ENCODE measurements around the gene PEX7.
A peak's percentile ranks its signal among the peaks of the same experiment; 100 is the strongest.
"Not testable (repeated sequence)": the region's sequence is repeated elsewhere in the genome, so short reads cannot be mapped to it uniquely, and the experiment has no call there.

Gene PEX7

GRCh38 chr6:136790411-136791295 is 31.7 kb upstream of the PEX7 start:
- no peak for DNase-seq (ENCODE audit: low read depth in 2 of 2)

GRCh38 chr6:136791296-136792094 is 30.9 kb upstream of the PEX7 start:
- DNase-seq (ENCODE audit: low read depth in 2 of 2) = peak in 1 of 2 donors; percentile 32

DNA sequence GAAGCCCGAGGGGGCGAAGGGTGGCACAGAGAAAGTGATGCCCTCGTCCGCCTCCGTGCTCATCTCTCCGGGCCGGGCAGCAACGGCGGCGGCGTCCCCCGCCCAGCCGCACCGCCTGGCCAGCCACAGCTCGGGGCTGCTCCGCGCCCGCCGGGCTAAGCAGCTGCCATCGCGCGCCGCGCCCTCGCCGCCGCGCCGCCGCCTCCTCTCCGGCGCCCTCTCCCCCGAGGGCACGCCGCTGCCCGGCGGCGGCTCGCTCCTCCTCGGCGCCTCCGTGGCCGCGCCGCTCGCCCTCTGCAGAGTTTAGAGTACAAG is 30.3 kb upstream of the PEX7 start:
- no peak for DNase-seq (ENCODE audit: low read depth in 2 of 2)

DNA sequence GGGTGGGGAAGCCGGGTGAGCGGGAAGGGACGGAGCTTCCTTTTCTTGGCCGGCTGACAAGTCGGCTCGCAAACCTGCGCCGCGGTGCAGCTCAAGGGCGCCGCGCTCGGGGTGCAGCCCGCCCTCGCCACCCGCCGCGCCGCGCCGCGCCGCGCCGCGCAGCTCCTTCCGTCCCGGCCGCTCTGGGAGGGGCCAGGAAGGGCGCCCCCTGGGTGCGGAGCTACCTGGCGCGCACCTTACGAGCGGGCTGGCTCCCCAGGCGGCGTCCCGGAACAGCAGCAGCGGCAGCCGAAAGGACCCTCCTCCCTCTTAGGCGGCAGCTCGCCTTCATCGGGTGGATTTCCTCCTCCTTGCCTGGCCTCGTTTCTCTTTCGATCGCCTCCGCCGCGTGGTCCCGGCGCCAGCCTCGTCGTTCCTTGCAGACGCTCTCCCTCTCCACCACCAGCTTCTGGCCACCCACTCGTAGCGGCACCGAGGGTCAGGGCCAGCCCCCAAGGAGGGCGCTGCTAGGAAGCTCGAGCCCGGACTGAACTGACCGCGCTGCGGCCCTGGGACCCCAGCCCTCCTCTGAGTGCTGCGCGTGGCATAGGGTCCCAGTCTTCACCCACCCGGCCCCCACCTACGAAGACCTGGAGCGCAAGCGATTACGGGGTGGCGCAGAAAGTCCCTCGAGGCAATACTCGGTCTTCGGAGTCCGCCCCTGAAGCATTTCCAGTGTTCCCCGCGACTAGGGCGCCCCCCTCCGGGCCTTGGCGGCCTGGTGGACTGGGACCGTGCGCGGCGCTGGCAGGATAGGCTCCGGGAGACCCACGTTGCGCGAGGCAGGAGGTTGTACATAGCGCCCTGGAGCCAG is 29.8 kb upstream of the PEX7 start, which contains the start of gene MAP3K5:
Gene MAP3K5, minus strand, starts transcription at position 68 of the 853 bp plus-strand sequence. CDS start 320 bp downstream, outside the sequence.
- DNase-seq (ENCODE audit: low read depth in 2 of 2) = peak; percentile 87 to 88

- DNase-seq (ENCODE audit: low read depth in 2 of 2) = no peak
These were observed 29.0 kb upstream of the PEX7 start for GRCh38 chr6:136793363-136793762.

GRCh38 chr6:136795386-136795785 is 27.0 kb upstream of the PEX7 start:
- no peak for DNase-seq (ENCODE audit: low read depth in 2 of 2)

- no peak for DNase-seq (ENCODE audit: low read depth in 2 of 2)
These were observed 26.4 kb upstream of the PEX7 start for GRCh38 chr6:136795996-136796395.

- DNase-seq (ENCODE audit: low read depth in 2 of 2) = no peak
These were observed 24.3 kb upstream of the PEX7 start for GRCh38 chr6:136798044-136798443.

GRCh38 chr6:136801581-136801980 is 20.8 kb upstream of the PEX7 start:
- no peak for DNase-seq (ENCODE audit: low read depth in 2 of 2)

DNA sequence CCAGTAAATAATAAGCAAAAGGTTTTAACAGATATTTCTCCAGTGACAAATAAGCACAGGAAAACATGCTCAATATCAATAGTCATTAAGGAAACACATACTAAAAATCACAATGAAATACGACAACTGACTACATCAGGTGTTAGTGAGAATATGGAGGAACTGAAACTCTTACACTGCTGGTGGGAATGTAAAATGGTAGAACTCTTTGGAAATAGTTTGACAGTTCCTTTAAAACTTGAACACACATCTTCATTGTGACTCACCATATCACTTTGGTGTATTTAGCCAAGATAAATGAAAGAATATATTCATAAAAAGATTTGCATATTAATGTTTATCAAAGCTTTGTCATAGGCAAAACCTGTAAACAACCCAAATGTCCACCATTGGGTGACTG is 18.8 kb upstream of the PEX7 start:
- DNase-seq (ENCODE audit: low read depth in 2 of 2) = no peak

DNA sequence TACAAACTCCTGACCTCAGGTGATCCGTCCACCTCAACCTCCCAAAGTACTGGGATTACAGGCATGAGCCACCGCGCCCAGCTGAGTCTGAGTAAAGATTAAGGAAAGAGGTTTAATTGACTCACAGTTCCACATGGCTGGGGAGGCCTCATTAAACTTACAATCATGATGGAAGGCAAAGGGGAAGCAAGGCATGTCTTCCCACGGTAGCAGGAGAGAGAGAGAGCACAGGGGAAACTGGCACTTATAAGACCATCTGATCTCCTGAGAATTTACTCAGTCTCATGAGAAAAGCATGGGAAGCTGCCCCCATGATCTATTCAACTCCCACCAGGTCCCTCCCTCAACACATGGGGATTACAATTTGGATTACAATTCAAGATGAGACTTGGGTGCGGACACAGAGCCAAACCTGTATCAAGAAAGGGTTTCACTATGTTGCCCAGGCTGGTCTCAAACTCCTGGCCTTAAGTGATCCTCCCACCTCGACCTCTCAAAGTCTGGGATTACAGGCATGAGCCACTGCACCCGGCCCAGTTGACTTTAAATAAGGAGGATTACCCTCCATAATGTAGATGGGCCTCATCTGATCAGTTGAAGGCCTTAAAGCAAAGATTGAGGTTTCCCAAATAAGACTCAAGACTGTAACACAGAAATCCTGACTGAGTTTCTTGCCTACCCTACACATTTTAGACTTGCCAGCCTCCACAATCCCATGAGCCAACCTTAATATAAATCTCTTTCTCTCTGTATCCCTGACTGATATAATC is 13.1 kb upstream of the PEX7 start:
- DNase-seq (ENCODE audit: low read depth in 2 of 2) = no peak

DNA sequence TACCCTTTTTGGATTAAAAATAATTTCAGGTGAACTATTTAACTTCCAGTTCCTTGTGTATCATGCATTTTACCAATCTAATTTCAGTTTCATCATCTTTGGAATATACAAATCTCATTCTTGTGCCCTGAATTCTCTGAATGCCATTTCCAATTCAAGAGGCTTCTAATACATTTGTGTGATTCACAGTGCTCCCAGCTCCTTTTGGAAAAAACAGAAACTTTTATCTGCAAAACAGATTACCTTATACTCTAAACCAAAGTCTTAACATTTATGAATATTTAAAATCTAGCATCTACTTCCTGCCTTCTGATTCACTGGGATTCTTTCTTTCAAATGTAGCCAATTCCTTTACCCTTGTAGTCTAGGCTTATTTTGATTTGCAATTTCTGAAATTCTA is 11.1 kb upstream of the PEX7 start:
- no peak for DNase-seq (ENCODE audit: low read depth in 2 of 2)

GRCh38 chr6:136812174-136812573 is 10.2 kb upstream of the PEX7 start:
- no peak for DNase-seq (ENCODE audit: low read depth in 2 of 2)

GRCh38 chr6:136815608-136816007 is 6.8 kb upstream of the PEX7 start:
- not testable (repeated sequence) for DNase-seq (ENCODE audit: low read depth in 2 of 2)

DNA sequence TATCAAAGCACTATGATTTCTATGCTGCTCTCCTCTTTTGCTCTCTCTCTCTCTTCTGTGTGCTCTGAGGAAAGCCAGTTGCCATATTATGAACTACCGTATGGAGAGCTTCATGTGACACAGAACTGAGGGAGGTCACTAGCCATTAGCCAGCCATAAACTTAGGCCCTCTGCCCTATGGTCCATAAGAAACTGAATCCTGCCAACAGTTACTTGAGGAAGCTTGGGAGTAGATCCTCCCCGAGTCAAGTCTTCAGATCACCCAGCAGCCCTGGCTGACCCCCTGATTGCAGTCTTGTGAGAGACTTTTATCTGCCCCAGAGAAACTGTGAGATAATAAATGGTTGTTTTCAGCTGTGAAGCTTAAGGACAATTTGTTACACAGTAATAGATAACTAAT is 5.7 kb upstream of the PEX7 start:
- DNase-seq (ENCODE audit: low read depth in 2 of 2) = no peak

- no peak for DNase-seq (ENCODE audit: low read depth in 2 of 2)
These were observed 1.8 kb upstream of the PEX7 start for GRCh38 chr6:136820561-136820960.

DNA sequence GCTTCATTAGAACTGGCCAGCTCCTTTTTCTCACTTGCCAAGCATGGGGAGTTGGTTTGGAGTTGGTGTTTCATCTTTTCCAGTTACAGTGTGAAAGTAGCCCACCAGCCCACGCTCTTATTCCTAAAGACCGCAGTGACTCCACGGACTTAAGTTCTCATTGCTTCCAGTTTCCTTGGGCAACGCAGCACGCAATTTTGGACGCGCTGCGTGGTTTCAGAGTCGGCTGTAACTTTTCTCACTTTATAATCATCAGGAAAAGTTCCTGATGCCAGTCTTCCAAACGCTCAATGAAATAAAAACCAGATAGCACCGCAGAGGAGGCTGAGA is 381 bp upstream of the PEX7 start:
- DNase-seq (ENCODE audit: low read depth in 2 of 2) = no peak

DNA sequence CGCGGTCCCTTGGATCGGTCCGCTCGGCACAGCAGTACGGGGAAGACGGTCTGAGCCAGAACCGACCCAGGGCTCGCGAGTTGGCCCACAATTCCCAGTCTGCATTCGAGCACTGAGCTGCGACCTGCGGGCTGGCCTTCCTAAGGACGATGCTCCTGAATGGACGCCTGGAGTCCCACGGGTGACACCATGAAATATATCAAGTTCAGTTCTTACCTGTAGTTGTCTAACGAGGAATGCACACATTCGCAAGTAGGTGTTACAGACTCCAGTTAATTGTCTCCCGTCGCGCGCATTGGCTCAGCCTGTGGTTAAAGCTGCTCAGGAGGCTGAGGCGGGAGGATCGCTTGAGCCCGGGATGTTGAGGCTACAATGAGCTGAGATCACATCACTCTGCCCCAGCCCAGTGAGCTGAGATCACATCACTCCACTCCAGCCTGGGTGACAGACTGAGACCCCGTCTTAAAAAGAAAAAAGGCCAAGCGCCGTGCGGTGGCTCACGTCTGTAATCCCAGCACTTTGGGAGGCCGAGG is 802 bp downstream of the PEX7 start:
- peak in 1 of 2 donors; percentile 1 for DNase-seq (ENCODE audit: low read depth in 2 of 2)

DNA sequence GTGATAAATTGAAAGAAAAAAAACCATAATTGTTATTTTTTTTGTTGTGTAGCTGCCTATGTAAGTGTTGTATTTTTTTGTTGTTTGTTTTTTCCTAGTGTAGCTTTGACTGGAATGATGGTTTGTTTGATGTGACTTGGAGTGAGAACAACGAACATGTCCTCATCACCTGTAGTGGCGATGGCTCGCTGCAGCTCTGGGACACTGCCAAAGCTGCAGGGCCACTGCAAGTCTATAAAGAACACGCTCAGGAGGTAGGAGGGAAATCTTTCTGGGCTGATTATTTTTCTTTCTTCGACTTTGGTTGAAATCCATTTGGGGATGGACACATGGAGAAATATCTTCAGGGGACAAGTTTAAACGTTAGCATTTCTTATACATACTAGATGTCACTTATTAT is 3.8 kb downstream of the PEX7 start:
- no peak for DNase-seq (ENCODE audit: low read depth in 2 of 2)

DNA sequence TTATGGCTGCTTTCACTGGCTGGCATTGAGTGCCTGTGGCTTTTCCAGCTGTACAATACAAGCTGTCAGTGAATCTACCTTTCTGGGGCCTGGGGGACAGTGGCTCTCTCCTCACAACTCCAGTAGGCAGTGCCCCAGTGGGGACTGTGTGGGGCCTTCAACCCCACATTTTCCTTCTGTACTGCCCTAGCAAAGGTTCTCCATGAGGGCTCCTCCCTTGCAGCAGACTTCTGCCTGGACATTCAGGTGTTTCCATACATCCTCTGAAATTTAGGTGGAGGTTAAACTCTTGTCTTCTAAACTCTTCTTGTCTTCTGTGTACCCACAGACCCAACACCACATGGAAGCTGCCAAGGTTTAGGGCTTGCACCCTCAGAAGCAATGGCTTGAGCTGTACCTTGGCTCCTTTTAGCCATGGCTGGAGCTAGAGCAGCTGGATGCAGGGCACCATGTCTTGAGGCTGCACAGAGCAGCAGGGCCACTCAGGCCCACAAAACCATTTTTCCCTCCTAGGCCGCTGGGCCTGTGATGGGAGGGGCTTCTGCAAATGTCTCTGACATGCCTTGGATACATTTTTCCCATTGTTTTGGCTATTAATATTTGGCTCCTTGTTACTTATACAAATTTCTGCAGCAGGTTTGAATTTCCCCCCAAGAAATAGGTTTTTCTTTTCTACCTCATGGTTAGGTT is 9.6 kb downstream of the PEX7 start:
- no peak for DNase-seq (ENCODE audit: low read depth in 2 of 2)

Measured in stimulated activated CD8-positive, alpha-beta memory T cell treated with anti-CD3 and anti-CD28 coated beads, Interleukin-15, amount 100 ng/mL, for 4 hours (primary cell).